PC-9 (cell line): ENCODE results near the gene PCDHGA1.

Experiments used
- EZH2 ChIP-seq: fragments of 200-600 bp; sonication (generic); IDR thresholded peaks from 2 replicates; pipeline ENCODE4 v1.8.0; 2017; ENCODE audit warnings: antibody characterized with exemption, low read depth
- TF ChIP-seq, protein P1 (sequence below): fragments of 200-600 bp; sonication (generic); conservative IDR thresholded peaks from 2 replicates; pipeline ENCODE4 v1.6.1; 2017; ENCODE audit warnings: mixed run types, antibody characterized with exemption, mild to moderate bottlenecking, moderate library complexity

DNA sequence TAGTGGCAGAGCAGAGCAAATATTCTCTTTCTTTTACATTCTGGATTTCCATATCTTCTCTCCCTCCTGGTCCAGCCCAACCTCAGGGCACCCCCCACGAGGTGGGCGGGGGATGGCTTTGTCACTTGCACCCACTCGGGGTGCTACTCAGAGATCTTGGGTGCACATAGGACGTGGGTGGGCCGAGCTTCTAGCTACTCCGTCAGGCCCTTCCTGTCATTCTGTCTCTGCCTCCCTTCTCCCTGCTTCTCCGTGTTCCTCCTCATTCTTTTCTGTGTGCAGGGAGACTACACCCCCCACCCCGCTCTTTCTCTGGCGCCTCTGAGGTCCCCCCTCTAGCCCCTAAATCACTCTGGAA, 178.1 kb downstream of the PCDHGA1 start:
- TF ChIP-seq, protein P1, sequence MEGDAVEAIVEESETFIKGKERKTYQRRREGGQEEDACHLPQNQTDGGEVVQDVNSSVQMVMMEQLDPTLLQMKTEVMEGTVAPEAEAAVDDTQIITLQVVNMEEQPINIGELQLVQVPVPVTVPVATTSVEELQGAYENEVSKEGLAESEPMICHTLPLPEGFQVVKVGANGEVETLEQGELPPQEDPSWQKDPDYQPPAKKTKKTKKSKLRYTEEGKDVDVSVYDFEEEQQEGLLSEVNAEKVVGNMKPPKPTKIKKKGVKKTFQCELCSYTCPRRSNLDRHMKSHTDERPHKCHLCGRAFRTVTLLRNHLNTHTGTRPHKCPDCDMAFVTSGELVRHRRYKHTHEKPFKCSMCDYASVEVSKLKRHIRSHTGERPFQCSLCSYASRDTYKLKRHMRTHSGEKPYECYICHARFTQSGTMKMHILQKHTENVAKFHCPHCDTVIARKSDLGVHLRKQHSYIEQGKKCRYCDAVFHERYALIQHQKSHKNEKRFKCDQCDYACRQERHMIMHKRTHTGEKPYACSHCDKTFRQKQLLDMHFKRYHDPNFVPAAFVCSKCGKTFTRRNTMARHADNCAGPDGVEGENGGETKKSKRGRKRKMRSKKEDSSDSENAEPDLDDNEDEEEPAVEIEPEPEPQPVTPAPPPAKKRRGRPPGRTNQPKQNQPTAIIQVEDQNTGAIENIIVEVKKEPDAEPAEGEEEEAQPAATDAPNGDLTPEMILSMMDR = no peak
- TF ChIP-seq EZH2 = no peak
